ENCODE measurements around the gene SLC39A3.

The SLC39A3 gene

DNA sequence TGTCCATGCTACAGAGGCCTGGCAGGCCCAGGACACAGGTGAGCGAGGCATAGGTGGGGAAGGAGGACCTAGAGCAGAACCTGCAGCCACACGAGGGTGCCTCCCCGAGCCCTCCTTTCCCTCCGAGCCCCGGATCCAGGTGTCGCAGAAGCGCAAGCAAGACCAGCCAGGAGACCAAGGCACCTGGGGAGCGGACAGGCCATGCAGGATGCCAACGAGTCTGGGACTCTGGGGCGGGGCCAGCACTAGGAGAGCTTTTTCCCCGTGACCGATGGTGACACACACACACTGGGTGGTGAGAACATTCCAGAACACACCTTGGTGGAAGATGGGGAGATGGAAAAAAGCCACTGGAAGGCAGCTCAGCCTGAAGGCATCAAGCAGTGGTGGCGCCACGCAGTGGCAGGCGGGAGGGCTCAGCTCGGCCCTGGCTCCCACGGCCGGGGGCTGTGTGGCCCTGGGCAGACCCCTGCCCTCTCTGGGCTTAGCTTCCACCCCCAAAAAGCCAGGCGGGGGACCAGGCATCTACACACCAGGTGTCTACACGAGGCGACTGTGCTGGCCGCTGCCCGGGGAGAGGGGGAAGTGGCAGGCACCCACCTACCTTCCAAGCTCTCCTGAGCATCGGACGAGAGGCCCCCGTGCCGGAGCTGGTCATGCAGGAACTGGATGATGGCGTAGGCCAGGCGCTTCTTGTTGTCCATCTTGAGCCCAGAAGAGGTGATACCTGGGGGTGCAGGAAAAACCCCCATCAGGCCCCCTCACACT lies 28.7 kb upstream of the SLC39A3 start:
- no peak for DNase-seq

DNA sequence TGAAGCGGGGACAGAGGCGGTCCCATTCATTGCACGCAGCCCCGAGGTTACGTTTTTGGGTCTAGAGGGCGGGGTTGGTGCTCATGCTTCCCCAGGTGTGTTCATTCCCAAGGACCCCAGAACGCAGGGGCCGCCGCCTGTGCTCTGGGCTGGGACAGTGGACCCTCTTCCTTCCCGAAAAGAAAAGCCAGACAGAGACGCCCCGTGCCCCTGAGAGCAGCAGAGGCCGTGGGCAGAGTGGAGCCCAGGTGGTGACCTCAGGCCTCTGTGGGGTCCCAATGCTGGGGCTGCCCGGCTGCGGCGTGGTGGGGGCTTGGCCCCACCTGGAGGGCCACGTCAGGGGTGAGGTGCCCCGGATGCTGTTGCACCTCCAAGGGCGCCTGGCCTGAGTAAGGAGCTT lies 27.9 kb upstream of the SLC39A3 start:
- no peak for DNase-seq

DNA sequence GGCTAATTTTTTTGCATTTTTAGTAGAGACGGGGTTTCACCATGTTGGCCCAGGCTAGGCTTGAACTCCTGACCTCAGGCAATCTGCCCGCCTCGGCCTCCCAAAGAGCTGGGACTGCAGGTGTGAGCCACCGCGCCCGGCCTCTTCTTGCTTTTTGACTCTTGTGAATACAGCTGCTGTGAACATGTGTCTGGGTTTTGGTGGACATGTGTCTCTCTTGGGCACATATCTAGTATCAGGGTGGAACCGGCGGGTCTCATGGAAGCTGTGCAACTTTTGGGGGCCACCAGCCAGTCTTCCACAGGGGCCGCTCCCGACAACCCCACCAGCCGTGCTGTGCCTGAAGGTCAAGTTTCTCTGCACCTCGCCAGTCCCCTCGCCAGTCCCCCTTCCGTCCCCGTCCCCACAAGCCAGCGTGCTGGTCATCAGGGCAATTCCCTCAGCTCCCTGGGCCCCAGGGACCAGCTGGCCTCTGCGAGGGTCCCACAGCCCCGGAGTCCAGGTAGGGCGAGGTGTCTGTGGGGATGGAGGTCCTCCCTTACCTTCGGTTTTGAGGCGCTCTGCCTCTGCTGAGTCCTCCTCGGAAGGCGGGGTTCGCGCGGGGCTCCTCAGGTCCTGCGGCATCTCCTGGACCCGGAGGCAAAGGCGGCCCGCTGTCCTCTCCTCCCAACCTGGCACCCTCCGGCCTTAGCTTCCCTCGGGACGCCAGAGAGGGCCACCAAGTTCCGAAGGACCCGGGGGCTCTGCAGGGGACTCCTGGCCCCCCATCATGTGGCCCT lies 27.0 kb upstream of the SLC39A3 start:
- no peak for DNase-seq

DNA sequence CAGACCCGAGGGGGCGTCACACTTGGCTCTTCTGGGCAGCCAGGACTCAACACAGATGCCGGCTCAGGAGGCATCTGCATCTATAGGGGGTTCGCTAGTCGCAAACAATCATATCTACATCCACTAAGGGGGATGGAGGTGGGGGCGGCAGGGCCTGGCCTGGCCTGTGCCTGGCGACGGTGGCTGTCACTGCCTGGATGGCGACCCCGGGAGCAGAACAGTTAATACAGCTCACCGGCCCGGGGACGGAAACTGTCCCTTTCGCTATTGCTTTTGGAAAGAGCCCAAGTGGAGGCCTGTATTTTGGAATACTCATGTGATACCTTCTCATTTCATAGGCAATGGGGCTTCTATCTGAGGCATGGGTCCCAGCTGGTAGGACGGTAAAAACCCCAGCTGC lies 25.6 kb upstream of the SLC39A3 start:
- no peak for DNase-seq

DNA sequence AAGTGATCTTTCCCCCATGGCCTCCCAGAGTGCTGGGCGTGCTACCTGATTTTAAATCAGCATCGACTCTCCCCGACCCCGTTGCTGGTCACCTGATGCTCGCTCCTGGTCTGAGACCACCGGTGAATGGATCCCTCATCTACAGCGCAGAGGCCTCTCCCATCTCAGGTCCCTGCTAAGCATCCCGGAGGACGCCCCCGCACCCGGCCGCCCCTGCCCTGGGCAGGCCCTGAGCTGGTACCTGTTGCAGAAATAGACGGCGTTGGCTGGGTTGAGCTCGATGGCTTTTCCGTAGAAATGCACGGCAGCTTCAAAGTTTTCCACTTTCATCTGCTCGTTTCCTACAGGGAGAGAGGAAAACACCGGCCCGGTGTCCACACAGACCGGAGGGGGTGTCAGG lies 25.1 kb upstream of the SLC39A3 start:
- DNase-seq = no peak

DNA sequence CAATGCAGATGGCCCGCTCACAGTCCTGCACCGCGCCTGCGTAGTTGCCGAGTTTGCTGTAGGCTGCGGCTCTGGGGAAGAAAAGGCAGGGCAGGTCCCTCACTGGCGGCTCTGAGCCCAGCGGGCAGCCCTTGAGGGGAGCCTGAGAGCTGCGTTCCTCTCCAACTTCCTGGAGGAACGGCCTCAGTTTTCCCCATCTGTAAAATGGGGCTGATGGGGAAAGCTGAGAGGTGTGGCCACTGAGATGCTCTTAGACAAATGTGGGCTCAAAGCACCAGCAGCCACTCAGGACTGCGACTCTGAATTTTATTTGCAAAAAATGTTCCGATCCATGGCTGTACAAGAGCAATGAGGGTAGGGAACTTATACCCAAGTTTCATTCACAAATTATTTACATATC lies 23.9 kb upstream of the SLC39A3 start:
- no peak for DNase-seq

DNA sequence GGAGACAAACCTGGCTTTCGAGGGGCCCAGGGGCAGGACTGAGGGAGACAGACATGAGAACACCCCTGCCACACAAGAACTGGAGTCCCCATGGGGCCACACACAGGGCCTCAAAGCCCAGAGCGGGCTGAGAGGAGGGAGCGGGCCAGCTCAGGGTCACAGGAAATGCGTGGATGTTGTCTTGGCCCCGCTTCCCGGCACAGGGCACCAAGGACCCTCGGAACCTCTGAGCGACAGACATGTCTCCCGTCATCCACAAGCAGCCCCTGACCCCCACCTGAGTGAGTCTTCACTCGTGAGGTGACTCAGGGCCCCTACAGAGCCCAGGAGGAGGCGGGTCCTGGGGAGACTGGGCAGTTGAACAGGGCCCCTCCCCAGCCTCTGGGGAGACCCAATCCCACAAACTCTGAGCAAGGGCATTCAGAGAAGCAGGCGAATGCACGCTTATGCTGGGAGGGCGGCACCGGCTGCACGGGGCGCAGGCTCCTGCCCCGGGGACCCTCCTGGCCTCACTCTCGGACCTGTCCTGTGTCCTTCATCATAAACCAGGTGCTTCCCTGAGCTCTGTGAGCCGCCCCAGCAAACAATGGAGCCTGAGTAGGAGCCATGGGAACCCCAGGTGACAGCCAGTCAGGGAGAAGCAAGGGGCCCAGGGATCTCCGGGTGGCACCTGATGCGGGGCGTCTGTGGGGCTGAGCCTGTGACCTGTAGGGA lies 23.1 kb upstream of the SLC39A3 start:
- DNase-seq = no peak

DNA sequence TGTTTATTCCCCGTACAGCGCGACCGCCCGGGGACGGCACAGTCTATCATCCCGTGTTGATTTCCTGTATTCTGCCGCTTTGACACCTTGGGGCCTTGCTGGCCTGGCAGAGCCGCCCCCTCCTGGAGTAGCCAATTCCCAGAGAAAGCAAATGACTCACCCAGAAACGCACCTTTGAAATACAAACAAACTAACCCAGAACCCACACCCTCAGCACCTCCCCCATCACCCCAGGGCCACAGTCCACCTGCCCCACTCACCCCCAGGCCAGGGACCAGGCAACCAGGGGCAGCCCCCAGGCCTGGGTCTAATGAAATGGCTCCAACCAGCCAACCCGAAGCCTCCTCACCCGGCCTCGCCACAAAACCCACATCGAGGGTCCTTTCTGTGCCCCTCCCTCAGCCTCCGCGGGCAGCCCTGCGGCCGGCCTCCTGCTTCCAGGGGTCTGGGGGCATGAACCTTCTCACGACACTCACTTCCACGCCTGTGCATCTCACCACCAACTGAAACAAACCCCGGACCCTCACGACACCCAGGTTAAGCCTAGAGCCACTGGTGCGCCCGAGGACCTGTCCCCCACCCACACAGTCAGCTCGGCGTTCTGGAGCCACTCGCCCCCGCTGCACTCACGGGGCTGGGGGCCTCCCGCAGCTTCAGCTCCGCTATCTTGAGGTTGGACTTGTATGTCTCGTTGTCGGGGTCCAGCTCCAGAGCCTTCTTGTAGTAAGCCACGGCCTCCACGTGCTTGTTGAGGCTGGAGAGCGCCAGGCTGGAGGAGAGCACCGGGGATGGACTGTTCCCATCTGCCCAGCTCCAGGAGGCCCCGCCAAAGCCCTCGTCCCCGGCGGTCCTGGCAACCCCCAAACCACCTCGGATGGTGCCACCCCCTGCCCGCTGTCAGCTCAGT lies 22.3 kb upstream of the SLC39A3 start:
- no peak for DNase-seq

DNA sequence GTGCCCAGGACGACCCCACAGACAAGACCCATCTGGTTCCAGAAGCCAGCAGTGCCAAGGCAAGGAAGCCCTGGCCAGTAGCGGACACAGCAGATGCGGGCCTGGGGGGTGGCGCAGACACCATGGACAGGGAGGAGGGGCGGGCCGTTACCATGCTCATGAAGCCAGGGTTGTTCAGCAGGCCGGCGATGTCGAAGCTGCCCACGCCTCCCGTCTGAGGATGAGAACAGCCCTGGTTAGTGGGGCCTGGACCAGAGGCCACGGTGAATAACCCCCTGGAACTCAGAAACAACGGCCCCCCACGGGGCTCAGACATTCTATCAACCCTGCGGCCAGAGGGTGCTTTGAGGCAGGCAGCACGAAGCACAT lies 21.5 kb upstream of the SLC39A3 start:
- DNase-seq = no peak

DNA sequence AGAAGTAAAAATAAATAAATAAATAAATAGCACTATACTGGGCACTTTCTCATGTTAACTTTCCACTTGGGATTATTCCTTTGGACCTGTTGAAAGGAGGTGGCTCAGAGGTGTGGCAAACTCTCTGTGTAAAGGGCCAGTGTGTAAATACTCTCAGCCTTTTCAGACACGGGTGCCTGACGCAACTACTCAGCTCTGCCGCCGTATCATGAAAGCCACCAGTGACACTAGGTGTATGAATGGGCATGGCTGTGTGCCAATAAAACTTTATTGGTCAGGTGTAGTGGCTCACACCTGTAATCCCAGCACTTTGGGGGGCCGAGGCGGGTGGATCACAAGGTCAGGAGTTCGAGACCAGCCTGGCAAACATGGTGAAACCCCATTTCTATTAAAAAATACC lies 20.1 kb upstream of the SLC39A3 start:
- no peak for DNase-seq

DNA sequence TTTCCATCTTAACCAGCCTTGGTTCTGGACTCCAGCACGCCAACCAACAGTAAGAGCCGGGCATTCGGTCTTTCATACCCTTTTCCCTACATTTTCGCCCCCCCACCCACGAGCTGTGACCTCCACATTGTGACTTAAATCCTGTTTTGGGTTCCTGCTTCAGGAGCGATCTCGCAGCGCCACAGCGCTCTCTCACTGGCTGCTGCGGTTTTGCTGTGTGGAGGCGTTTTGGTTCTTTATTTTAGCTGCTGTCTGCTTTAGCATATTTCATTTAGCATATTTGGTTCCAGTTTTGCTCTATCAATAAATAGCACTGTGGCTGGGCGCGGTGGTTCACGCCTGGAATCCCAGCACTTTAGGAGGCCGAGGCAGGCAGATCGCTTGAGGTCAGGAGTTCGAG lies 19.5 kb upstream of the SLC39A3 start:
- no peak for DNase-seq

DNA sequence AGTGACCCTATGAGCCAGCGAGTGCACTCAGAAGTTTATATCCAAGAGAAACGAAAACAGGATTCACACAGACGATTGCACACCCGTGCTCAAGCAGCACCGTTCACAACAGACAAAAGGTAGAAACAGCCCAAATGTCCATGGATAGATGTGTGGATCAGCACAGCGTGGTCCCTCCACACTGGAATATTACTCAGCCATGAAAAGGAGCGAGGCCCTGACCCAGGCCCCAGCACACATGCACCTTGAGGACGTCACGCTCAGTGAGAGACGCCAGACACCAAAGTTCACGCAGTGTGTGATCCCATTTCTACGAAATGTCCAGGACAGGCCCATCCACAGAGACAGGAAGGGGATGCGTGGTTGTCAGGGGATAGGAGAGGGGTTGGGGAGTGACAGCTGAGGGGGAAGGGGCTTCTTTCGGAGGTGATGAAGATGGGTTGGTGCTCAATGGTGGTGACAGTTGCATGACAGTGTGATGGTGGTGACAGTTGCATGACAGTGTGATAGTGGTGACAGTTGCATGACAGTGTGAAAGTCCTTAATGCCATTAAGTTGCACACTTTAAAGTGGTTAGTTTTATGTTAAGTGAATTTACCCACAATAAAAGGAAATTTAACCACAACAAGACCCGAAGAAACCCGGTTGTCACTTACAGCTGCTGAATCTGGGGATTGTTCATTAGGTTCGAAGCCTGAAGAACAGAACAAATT lies 18.9 kb upstream of the SLC39A3 start:
- no peak for DNase-seq

DNA sequence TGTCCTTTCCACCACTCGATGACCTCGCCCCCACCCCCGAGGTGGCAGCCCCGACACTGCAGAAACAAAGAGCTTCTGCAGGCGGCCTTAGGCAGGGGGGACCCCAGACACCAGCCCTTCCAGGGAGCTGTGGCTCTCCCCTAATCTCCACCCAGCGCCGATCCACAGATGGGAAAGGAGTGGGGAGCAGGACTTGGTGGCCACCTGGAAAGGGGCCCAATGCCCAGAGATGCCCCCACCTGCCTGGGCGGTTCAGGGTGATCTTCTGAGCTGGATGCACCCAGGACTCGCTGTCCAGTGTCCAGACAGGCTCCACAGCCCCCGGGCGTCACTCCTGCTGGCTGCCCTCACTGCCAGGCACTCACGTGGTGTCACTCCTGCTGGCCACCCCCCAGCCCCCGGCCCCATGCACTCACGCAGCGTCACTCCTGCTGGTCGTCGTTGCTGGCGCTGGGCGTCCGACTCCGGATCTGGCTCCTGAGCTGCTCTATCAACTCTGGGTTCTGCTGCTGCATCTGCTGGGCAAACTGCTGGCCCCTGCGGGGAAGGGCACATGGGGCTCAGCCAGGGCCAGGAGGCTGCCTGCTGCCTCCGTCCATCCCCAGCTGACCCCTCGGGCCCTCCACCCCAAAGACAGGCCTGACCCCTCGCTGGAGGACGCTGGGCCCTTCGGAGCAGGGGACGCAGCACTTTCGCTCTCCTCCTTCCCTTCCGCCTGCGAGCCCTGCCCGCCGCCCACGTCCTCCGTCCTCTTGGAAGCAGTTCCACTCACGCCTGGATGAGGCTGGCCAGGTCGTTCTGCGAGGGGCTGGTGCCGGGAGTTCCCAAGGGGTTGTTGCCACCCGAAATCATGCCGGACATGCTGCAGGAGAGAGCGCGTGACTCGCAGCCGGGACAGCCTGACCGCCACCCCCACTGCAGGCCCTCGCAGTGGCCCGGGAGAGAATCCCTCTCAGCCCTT lies 17.4 kb upstream of the SLC39A3 start:
- DNase-seq = no peak

DNA sequence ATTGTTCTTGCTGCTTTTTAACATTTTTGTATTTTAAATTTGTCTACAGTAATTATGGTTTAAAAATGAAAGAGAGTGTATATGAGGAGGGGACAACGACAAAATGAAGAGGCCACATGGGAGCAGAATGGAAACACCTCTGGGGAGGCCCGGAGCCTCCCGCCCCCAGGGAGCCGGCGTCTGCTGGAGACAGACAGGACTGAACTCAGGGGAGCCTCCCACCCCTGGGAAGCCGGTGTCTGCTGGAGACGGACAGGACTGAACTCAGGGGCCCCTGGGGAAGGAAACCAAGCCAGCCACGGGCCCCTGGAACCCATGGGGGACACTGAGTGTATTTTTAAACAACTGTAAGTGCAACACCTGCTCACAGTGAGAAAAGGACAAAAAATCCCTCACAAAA lies 16.7 kb upstream of the SLC39A3 start:
- no peak for DNase-seq

DNA sequence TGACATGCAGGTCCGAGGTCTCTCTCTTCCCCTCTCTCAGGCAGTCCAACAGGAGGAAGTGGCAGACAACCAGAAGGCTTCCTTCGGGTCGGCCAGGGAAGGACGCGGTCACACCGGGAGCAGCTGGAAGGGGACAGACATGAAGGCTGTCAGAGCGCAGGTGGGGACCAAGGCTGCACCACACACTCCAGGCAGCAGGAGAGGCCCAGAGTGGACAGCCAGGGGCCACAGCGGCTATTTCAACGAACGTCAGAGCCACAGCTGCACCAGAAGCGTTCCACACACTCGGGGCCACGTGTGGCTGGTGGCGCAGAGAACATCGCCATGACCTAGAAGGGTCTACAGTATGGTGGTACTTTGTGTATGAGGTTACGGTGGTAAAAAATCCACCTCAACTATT lies 16.0 kb upstream of the SLC39A3 start:
- DNase-seq = no peak

DNA sequence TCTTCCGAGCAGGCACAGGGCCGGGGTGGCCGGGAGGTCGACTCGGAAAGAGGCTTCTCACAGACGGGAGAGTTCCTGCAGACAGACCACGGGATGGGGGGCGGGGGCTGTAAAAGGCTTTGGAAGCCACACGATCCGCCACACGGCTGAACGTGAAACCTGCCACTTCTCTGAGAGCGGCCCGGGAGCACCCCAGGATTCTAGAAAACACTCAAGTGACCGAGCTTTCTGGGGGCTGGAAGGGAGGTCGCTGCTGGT lies 15.6 kb upstream of the SLC39A3 start:
- no peak for DNase-seq

DNA sequence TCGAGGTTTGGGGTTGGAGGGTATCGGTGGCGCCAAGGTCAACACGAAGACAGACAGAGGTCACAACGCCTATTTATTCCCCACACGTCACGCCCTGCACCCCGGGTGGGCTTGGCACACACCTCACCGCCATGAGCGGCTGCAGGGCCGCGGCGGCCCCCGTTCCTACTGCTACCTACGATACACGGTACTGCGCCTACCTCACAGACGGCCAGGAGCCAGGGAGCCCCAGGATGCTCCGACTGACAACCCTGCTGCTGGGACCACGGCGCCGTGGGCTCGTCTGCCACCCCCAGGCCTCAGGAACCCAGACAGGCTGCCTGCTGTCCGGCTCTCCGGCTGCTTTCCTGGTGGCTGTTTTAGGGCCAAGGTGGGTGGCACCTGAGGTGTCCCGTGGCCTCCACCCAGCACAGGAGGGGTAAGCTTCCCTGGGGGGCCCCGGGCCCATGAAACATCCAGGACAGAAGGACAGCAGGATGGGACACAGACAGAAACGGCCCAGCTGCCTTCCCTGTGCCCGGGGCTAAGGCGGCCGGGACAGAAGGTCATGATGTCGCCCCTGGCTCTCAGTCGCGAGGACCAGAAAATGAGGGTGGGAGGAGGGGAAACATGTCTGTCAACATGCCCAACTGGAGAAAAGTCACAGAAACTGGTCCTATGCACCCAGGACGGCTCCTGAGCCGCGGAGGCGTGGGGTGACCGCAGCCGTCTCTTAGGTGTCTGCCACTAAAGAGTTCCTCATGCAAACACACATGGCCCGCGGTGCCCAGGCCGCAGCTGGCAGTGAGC lies 15.0 kb upstream of the SLC39A3 start:
- DNase-seq = no peak

DNA sequence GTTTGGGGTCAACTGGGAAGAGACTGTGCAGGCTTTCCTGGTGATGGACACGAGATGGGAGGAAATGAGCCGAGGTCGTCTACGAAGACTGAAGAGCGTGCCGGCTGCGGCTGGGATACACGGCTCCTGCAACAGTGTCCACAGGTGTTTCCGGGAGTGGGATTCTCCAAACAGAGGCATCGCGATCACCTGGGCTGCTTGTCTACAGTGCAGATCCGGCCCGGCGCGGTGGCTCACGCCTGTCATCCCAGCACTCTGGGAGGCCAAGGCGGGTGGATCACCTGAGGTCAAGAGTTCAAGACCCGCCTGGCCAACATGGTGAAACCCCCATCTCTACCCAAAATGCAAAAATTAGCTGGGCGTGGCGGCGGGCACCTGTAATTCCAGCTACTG lies 11.6 kb upstream of the SLC39A3 start:
- DNase-seq = no peak

DNA sequence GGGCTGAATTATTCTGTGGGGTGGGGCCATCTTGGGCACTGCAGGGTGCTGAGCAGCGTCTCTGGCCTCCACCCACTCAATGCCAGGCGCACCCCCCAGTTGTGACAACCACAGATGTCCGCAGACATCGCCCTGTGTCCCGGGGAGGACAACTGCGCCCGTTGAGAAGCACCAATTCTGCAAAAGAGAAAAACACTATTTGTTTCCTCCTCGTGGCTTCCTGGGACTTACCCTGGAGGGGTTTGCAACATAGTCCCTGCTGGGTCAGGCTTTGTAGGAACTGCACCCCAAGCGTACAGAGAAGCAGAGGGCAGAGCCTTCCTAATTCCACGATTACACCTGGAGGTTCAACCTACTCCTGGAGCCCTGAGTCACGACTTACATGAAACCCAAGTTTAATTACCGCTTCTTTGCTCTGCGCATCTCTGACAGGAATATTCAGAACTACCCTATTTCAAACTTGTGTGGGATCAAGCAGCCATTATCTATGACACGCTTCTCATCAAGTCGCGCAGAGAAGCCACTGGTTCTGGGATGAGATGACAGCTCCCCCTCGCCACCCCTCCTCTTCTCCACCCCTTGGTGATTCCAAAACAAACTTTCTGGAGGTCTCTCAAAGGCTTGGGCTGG lies 11.1 kb upstream of the SLC39A3 start:
- DNase-seq = no peak

DNA sequence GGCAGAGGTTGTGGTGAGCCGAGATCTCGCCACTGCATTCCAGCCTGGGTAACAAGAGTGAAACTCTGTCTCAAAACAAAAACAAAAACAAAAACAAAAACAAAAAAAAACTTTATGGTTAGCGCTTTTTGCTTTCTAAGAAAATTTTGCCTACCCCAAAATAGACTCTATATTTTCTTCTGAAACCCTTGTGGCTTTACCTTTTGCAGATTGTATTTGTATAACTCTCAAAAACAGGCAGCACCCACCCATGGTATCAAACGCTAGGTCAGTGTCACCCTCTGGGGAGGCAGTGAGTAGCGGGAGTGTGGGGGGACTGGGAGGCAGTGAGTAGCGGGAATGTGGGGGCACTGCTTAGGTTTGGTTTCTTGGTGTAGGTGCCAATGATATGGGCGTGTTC lies 7.5 kb upstream of the SLC39A3 start:
- no peak for DNase-seq
